Peyer's patch (tissue), 4 donors: ENCODE data around the gene TBX1. TPM values are rescaled to one million over a fixed set of nuclear protein-coding genes. Genes with fewer than 3 reads are reported as not detected.

Experiments
- DNase-seq, 3 donors: peaks; one replicate each; pipeline ENCODE4 v3.0.0-alpha.2; 2017 to 2019
- H3K27ac ChIP-seq, 4 donors: fragments of 200-600 bp; sonication (generic); one replicate each; pipeline ENCODE4 v1.5.1; 2016 to 2019
- H3K27me3 ChIP-seq, 2 donors: fragments of 200-600 bp; sonication (generic); one replicate each; pipeline ENCODE4 v1.5.1; 2019
- H3K36me3 ChIP-seq, 3 donors: fragments of 200-600 bp; sonication (generic); one replicate each; pipeline ENCODE4 v1.5.1; 2016 to 2019
- H3K4me1 ChIP-seq, 4 donors: fragments of 200-600 bp; sonication (generic); one replicate each; pipeline ENCODE4 v1.5.1; 2016 to 2019
- H3K4me3 ChIP-seq, 4 donors: fragments of 200-600 bp; sonication (generic); 1 replicate in 3 of 4; 2 replicates in 1 of 4; pipeline ENCODE4 v1.5.1; 2016 to 2019; ENCODE audit warnings: mild to moderate bottlenecking in 1 of 4
- H3K9me3 ChIP-seq, 4 donors: fragments of 200-600 bp; sonication (generic); one replicate each; pipeline ENCODE4 v1.5.1; 2016 to 2019; ENCODE audit warnings: mild to moderate bottlenecking in 1 of 4
- CTCF ChIP-seq, 6 experiments: fragments of 450-650 bp in 4 of 6; fragments of 200-600 bp in 2 of 6; sonication (generic) in 1 of 6; IDR thresholded peaks; one replicate each; pipeline ENCODE4 v1.5.1; 2017 to 2019; ENCODE audit warnings: antibody characterized with exemption in 6 of 6, mild to moderate bottlenecking in 3 of 6, moderate library complexity in 1 of 6
- POLR2A ChIP-seq, 2 donors: fragments of 450-650 bp; IDR thresholded peaks; one replicate each; pipeline ENCODE4 v1.5.1; 2017; ENCODE audit warnings: antibody characterized with exemption in 2 of 2, mild to moderate bottlenecking in 2 of 2, moderate library complexity in 2 of 2
- total RNA-seq, 4 donors: library from RNA; depleted of rRNA; stranded (reverse); fragments of >200 nt; gene quantifications; one replicate each; pipeline ENCODE4 v1.1.0, GENCODE V29; 2016

TBX1 gene
- total RNA-seq, 4 donors from 2014 or later: 0.70 to 4.1 (median 1.1) TPM; not detected in 1

- no peak overlapping the region for H3K27ac ChIP-seq
- no peaks in the 10 kb centered on the region for H3K36me3 ChIP-seq
- no peaks in the 10 kb centered on the region for H3K9me3 ChIP-seq
- H3K27me3 ChIP-seq: no peaks in the 10 kb centered on the region
- no peaks in the 10 kb centered on the region for H3K4me1 ChIP-seq
- TF ChIP-seq POLR2A (IDR thresholded peaks at IDR 0.05) (no peak), CTCF (IDR thresholded peaks at IDR 0.05) (no peak)
- DNase-seq: no peak
- H3K4me3 ChIP-seq: no peak overlapping the region
These were observed 37.6 kb downstream of the TBX1 start for GRCh38 chr22:19798003-19798665.

DNA sequence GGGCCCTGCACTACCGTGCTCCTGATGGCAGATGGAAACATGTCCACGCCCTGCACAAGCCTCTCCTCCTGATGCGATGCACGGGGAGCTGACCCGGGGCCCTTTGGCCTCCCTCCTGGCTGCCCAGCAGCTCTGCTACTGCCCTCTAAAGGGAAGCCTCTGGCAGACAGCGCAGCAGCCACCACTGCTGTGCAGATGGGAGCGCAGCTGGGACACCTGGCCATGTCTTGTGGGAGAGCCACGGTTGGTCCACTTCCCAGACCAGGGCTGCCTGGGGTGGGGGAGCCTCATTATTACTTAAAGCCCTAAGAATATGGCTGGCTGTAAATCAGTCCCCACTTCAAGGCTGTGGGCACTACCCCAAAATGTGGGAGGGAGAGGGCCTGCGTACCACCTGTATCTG is 38.3 kb downstream of the TBX1 start:
- Histone ChIP-seq H3K27me3 (no peaks in the 10 kb centered on the region), H3K4me1 (no peaks in the 10 kb centered on the region), H3K36me3 (no peaks in the 10 kb centered on the region), H3K27ac (no peak overlapping the region), H3K4me3 (no peak overlapping the region), H3K9me3 (no peaks in the 10 kb centered on the region)
- no peak for TF ChIP-seq POLR2A (IDR thresholded peaks at IDR 0.05)
- no peak for TF ChIP-seq CTCF (IDR thresholded peaks at IDR 0.05)
- DNase-seq: no peak

- Histone ChIP-seq H3K9me3 (no peaks in the 10 kb centered on the region), H3K4me3 (no peak overlapping the region), H3K4me1 (no peaks in the 10 kb centered on the region), H3K27ac (no peak overlapping the region), H3K36me3 (no peaks in the 10 kb centered on the region), H3K27me3 (no peaks in the 10 kb centered on the region)
- no peak for DNase-seq
- TF ChIP-seq CTCF (IDR thresholded peaks at IDR 0.05) (no peak), POLR2A (IDR thresholded peaks at IDR 0.05) (no peak)
These were observed 39.0 kb downstream of the TBX1 start for GRCh38 chr22:19799322-19800190.

DNA sequence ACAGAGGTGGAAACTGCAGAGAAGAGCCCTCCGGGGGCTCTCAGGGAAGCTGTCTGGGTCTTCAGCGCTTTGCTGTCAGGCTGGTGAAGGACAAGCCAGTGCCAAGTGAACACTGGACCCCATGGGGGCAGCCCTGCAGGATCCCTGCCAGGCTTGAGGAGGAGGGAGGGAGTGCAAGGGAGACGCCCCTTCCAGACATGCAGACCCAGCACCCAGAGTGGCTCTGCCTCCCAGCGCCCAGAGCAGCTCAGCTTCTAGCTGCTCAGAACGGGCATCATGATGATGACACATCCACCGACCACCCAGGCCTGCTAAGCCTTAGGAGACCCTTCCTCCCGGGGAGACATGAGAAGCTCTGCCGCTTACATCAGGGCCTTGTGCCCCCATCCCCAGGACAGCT is 39.7 kb downstream of the TBX1 start:
- no peaks in the 10 kb centered on the region for H3K36me3 ChIP-seq
- no peak overlapping the region for H3K27ac ChIP-seq
- no peak overlapping the region for H3K4me3 ChIP-seq
- DNase-seq: no peak
- no peaks in the 10 kb centered on the region for H3K27me3 ChIP-seq
- H3K4me1 ChIP-seq: no peaks in the 10 kb centered on the region
- no peaks in the 10 kb centered on the region for H3K9me3 ChIP-seq
- TF ChIP-seq POLR2A (IDR thresholded peaks at IDR 0.05) (no peak), CTCF (IDR thresholded peaks at IDR 0.05) (no peak)

- no peak overlapping the region for H3K27ac ChIP-seq
- H3K4me3 ChIP-seq: no peak overlapping the region
- H3K9me3 ChIP-seq: no peaks in the 10 kb centered on the region
- TF ChIP-seq POLR2A (IDR thresholded peaks at IDR 0.05): no peak
- no peak for TF ChIP-seq CTCF (IDR thresholded peaks at IDR 0.05)
- no peaks in the 10 kb centered on the region for H3K27me3 ChIP-seq
- no peaks in the 10 kb centered on the region for H3K4me1 ChIP-seq
- no peaks in the 10 kb centered on the region for H3K36me3 ChIP-seq
- no peak for DNase-seq
These were observed 40.2 kb downstream of the TBX1 start for GRCh38 chr22:19800761-19801244.
